PC-9 (cell line): ENCODE results near the gene KRT6B. TPM values are rescaled to one million over a fixed set of nuclear protein-coding genes. Genes with fewer than 3 reads are reported as not detected.
"Not testable (repeated sequence)": the region's sequence is repeated elsewhere in the genome, so short reads cannot be mapped to it uniquely, and the experiment has no call there.

Source experiments
- BruUV-seq: library from RNA; stranded (reverse); fragments of 400-500 nt; replicated peaks from 2 replicates; lab custom pipeline; 2021; lab: Mats Ljungman, UMichigan
- CTCF ChIA-PET: fragments of 300-600 bp; sonication (Branson Sonifier 250); formaldehyde crosslinking; loops from one replicate; lab custom pipeline; 2022; ENCODE audit warnings: antibody characterized with exemption; lab: Charles Lee
- POLR2A ChIA-PET: fragments of 300-600 bp; sonication (Branson Sonifier 250); formaldehyde crosslinking; loops from one replicate; lab custom pipeline; 2022; ENCODE audit warnings: antibody characterized with exemption; ENCODE audit not compliant: unreplicated experiment; lab: Charles Lee
- DNase-seq, 2 experiments: peaks; one replicate each; pipeline versions ENCODE4 v3.0.0 to v3.0.0-alpha.2; 2015 to 2022; ENCODE audit warnings: mixed read lengths in 1 of 2
- H2AFZ ChIP-seq: fragments of 200-600 bp; sonication (generic); 2 replicates; pipeline ENCODE4 v1.8.1; 2017; ENCODE audit warnings: antibody characterized with exemption
- H3F3A ChIP-seq: fragments of 200-600 bp; sonication (generic); 2 replicates; pipeline ENCODE4 v1.8.1; 2017; ENCODE audit warnings: antibody characterized with exemption, mild to moderate bottlenecking, low read depth; ENCODE audit not compliant: insufficient read depth
- H3K27ac ChIP-seq: fragments of 200-600 bp; sonication (generic); 2 replicates; pipeline ENCODE4 v1.6.1; 2016; ENCODE audit warnings: mixed run types
- H3K27me3 ChIP-seq: fragments of 200-600 bp; sonication (generic); 2 replicates; pipeline ENCODE4 v1.6.1; 2016; ENCODE audit warnings: low read depth, mixed run types; ENCODE audit not compliant: insufficient read depth
- H3K36me3 ChIP-seq: fragments of 200-600 bp; sonication (generic); 2 replicates; pipeline ENCODE4 v1.6.1; 2016; ENCODE audit warnings: low read depth, mixed run types
- H3K4me1 ChIP-seq: fragments of 200-600 bp; sonication (generic); replicated peaks from 2 replicates; pipeline ENCODE4 v1.6.1; 2016; ENCODE audit warnings: mixed run types; ENCODE audit not compliant: insufficient read depth
- H3K4me2 ChIP-seq: fragments of 200-600 bp; sonication (generic); 2 replicates; pipeline ENCODE4 v1.6.1; 2017; ENCODE audit warnings: mixed run types
- H3K4me3 ChIP-seq: fragments of 200-600 bp; sonication (generic); 2 replicates; pipeline ENCODE4 v1.6.1; 2016; ENCODE audit warnings: mixed run types
- H3K79me2 ChIP-seq: fragments of 200-600 bp; sonication (generic); 2 replicates; pipeline ENCODE4 v1.6.1; 2017; ENCODE audit warnings: low read depth, mixed run types
- H3K9me2 ChIP-seq: fragments of 200-600 bp; sonication (generic); 2 replicates; pipeline ENCODE4 v1.8.1; 2017; ENCODE audit warnings: mild to moderate bottlenecking; ENCODE audit not compliant: insufficient read depth
- H3K9me3 ChIP-seq: fragments of 200-600 bp; sonication (generic); 2 replicates; pipeline ENCODE4 v1.8.1; 2016; ENCODE audit warnings: low read depth; ENCODE audit not compliant: insufficient read depth
- H4K20me1 ChIP-seq: fragments of 200-600 bp; sonication (generic); 2 replicates; pipeline ENCODE4 v1.8.1; 2017; ENCODE audit not compliant: insufficient read depth
- CTCF ChIP-seq: fragments of 200-600 bp; sonication (generic); conservative IDR thresholded peaks from 2 replicates; pipeline ENCODE4 v1.6.1; 2017; ENCODE audit warnings: mixed run types, antibody characterized with exemption, mild to moderate bottlenecking, moderate library complexity
- EZH2 ChIP-seq: fragments of 200-600 bp; sonication (generic); IDR thresholded peaks from 2 replicates; pipeline ENCODE4 v1.8.0; 2017; ENCODE audit warnings: antibody characterized with exemption, low read depth
- intact Hi-C: fragments of 100-400 bp; cut with micrococcal nuclease; formaldehyde crosslinking; loops from one replicate; pipeline ENCODE4 v1.10.0; 2022; ENCODE audit not compliant: unreplicated experiment
- total RNA-seq: library from RNA; stranded (reverse); gene quantifications from 2 replicates; pipeline ENCODE4 v1.2.3, GENCODE V29; 2021

Gene KRT6B
- total RNA-seq, 1 experiment from 2014 or later = 0.98 TPM

- Histone ChIP-seq H3K79me2 (no peaks in the 10 kb centered on the region), H3F3A (peaks cover 4% of the 10 kb centered on the region; the same call in 1 of the 2 replicates), H3K4me3 (no peak overlapping the region), H3K27me3 (no peaks in the 10 kb centered on the region), H3K4me2 (no peak overlapping the region), H3K27ac (no peak overlapping the region), H4K20me1 (no peaks in the 10 kb centered on the region), H3K9me2 (no peaks in the 10 kb centered on the region), H2AFZ (no peak overlapping the region), H3K36me3 (no peaks in the 10 kb centered on the region), H3K9me3 (no peaks in the 10 kb centered on the region), H3K4me1 (peaks cover 5% of the 10 kb centered on the region)
- BruUV-seq = no TSS peak
- intact Hi-C loops = no loop called here
- POLR2A ChIA-PET = no interaction called here
- DNase-seq = no peak
- CTCF ChIA-PET = interaction anchor here (0.6 kb wide), 1 partner anchor 281 kb away, joined by 3 read pairs; no protein-coding TSS in a partner anchor
- TF ChIP-seq CTCF = no peak
- no peak for TF ChIP-seq EZH2
Observed at GRCh38 chr12:52413782-52414345, 38.1 kb downstream of the KRT6B start.

DNA sequence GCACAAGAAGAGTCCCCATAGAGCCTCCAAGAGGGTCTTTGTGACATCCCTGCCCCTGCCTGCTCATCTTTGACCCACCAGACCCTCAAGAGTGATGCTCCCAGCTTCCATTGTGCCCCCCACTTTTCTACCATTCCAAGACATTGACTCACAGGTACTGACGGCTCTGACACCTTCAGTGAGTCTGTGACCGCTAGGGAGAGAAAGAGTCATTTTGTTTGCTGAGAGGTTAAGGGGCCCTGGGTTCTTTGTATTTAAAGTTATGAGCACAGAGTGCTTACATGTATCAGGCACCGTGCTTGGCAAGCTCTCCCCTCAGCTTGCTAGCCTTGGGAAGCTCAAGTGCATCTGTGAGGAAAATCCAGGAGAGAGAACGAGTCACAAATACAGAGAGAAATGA is 38.7 kb downstream of the KRT6B start:
- DNase-seq = no peak
- no peak for TF ChIP-seq EZH2
- no peak for TF ChIP-seq CTCF
- H2AFZ ChIP-seq = no peak overlapping the region
- no peaks in the 10 kb centered on the region for H3K27me3 ChIP-seq
- H4K20me1 ChIP-seq = no peaks in the 10 kb centered on the region
- H3K9me3 ChIP-seq = no peaks in the 10 kb centered on the region
- H3K4me3 ChIP-seq = no peak overlapping the region
- no peak overlapping the region for H3K4me2 ChIP-seq
- H3F3A ChIP-seq = peaks cover 4% of the 10 kb centered on the region; the same call in 1 of the 2 replicates
- no peaks in the 10 kb centered on the region for H3K36me3 ChIP-seq
- H3K9me2 ChIP-seq = no peaks in the 10 kb centered on the region
- no TSS peak for BruUV-seq
- ChIA-PET CTCF (interaction anchor here (0.6 kb wide), 1 partner anchor 281 kb away, joined by 3 read pairs; no protein-coding TSS in a partner anchor), POLR2A (no interaction called here)
- no peaks in the 10 kb centered on the region for H3K79me2 ChIP-seq
- intact Hi-C loops = no loop called here
- H3K27ac ChIP-seq = no peak overlapping the region
- peaks cover 5% of the 10 kb centered on the region for H3K4me1 ChIP-seq

DNA sequence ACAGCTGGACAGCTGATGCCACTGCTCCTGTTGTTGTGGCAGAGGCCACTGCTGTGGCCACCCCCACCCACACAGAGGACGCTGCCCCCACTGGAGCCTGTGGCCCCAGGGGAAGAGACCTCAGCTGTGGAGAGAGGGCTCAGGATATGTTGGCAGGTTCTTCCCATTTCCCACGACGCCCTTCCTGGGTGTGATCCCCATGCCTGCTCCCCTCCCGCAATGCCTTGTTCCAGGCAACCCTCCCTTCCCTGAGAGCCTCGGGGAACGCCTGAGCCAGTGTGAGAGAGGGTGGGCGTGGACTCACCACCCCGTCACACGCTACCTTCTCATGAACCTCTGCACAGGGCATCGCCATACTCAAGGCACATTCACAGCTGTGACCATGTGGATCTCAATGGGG is 40.1 kb downstream of the KRT6B start:
- H3F3A ChIP-seq = peaks cover 1% of the 10 kb centered on the region; the same call in 1 of the 2 replicates
- no peaks in the 10 kb centered on the region for H3K79me2 ChIP-seq
- no peak for DNase-seq
- no peaks in the 10 kb centered on the region for H3K27me3 ChIP-seq
- no peak overlapping the region for H2AFZ ChIP-seq
- H3K36me3 ChIP-seq = no peaks in the 10 kb centered on the region
- H3K4me1 ChIP-seq = peaks cover 5% of the 10 kb centered on the region; the same call in 1 of the 2 replicates
- no peak overlapping the region for H3K27ac ChIP-seq
- TF ChIP-seq CTCF (no peak), EZH2 (no peak)
- ChIA-PET POLR2A (no interaction called here), CTCF (no interaction called here)
- H3K9me2 ChIP-seq = no peaks in the 10 kb centered on the region
- H3K9me3 ChIP-seq = no peaks in the 10 kb centered on the region
- no TSS peak for BruUV-seq
- H4K20me1 ChIP-seq = no peaks in the 10 kb centered on the region
- intact Hi-C loops = no loop called here
- H3K4me2 ChIP-seq = no peak overlapping the region
- H3K4me3 ChIP-seq = no peak overlapping the region

GRCh38 chr12:52410589-52411248 is 41.2 kb downstream of the KRT6B start:
- BruUV-seq, H3K9me3 ChIP-seq, H3K4me3 ChIP-seq, H3K4me1 ChIP-seq, CTCF ChIA-PET, H3K27ac ChIP-seq, DNase-seq, H4K20me1 ChIP-seq, H3F3A ChIP-seq, intact Hi-C loops, H3K4me2 ChIP-seq, H3K36me3 ChIP-seq, H2AFZ ChIP-seq, H3K9me2 ChIP-seq, H3K79me2 ChIP-seq, H3K27me3 ChIP-seq: not testable (repeated sequence)
- POLR2A ChIA-PET = interaction anchor here (0.5 kb wide), 1 partner anchor 651 kb away, joined by 3 read pairs; no protein-coding TSS in a partner anchor
